ENCODE data around the gene FILIP1L.

Gene FILIP1L

DNA sequence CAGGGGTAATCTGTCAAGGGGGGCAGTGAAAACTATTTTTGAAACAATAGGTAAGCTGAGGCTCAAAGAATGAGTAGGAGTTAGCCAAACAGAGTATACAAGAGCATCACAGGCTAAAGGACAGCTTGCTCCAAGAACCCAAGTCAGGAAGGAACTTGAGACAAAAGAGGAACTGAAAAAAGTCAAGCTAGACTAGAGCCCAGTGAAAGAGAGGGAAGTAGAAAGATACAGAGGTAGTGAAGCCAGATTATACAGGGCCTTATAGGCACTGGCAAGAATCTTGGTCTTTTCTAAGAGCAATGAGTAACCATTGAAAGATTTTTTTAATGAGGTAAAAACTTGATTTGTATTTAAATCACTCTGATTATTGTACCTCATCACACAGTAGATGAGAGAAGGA lies 69.9 kb downstream of the FILIP1L start:
- TF ChIP-seq CTCF (IDR thresholded peaks at IDR 0.05) = no peak

GRCh38 chr3:100043271-100043670 lies 71.0 kb downstream of the FILIP1L start:
- TF ChIP-seq CTCF (IDR thresholded peaks at IDR 0.05) = no peak

DNA sequence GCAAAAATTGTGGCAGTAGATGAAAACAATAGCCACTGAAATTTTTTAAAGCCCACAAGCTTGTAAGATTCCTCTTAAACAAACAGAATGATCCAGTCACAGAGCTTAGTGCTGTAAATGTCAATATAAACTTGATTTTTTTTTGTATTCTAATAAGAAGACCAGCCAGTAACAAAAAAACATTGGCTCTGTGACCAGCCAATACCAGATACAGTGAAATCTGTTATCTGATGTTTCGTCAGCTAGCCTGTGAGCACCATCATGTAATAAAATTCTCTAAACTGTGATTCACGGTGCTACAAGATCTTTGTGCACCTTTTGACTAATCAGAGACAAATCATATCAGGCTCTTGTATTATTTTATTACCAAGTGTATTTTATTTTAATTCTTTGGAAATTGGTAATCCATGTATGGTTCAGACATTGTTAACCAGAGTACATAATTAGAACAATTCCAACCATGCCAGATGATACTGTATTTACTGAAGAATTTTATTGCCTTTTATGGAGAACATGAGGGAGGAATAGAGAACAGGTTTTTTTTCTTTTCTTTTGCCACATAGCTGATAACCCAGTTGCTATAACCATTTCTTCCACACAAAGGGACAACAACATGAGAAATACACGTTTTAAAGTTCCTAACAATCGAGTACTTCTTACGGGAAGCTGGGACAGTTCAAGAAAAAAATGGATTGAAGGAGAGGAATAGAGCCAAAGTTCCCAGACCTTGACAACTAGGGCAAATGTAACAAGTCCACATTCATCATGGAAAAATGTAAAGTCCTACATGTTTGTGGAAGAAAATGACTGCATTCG lies 71.9 kb downstream of the FILIP1L start:
- no peak for TF ChIP-seq CTCF (IDR thresholded peaks at IDR 0.05)

GRCh38 chr3:100041328-100041749 lies 73.0 kb downstream of the FILIP1L start:
- TF ChIP-seq CTCF (IDR thresholded peaks at IDR 0.05) = no peak

- TF ChIP-seq CTCF (IDR thresholded peaks at IDR 0.05) = no peak
Measured at GRCh38 chr3:100040451-100041225, 73.7 kb downstream of the FILIP1L start.

GRCh38 chr3:100039075-100039474 lies 75.2 kb downstream of the FILIP1L start:
- TF ChIP-seq CTCF (IDR thresholded peaks at IDR 0.05) = no peak

- TF ChIP-seq CTCF (IDR thresholded peaks at IDR 0.05) = no peak
Measured at GRCh38 chr3:100033903-100034471, 80.3 kb downstream of the FILIP1L start.
